H9 (cell line): ENCODE measurements around the gene ADAM8. TPM values are rescaled to one million over a fixed set of nuclear protein-coding genes. Genes with fewer than 3 reads are reported as not detected.

ENCODE experiments used
- DNase-seq: peaks from one replicate; pipeline ENCODE4 v3.0.0-alpha.2; 2017
- H2AFZ ChIP-seq: one replicate; pipeline ENCODE4 v1.6.1; 2013; ENCODE audit warnings: mild to moderate bottlenecking, low read length, control low read depth, moderate library complexity
- H2AK5ac ChIP-seq: 2 replicates; pipeline ENCODE4 v1.6.1; 2013; ENCODE audit warnings: low read length, control low read depth, mixed read lengths; ENCODE audit not compliant: insufficient read length
- H2BK120ac ChIP-seq: one replicate; pipeline ENCODE4 v1.6.1; 2013; ENCODE audit warnings: low read depth, mild to moderate bottlenecking, low read length, control low read depth, inconsistent platforms; ENCODE audit not compliant: poor library complexity, severe bottlenecking
- H2BK12ac ChIP-seq: 2 replicates; pipeline ENCODE4 v1.6.1; 2013; ENCODE audit warnings: low read length, control low read depth, mixed read lengths, low read depth; ENCODE audit not compliant: insufficient read length
- H2BK15ac ChIP-seq: 2 replicates; pipeline ENCODE4 v1.6.1; 2013; ENCODE audit warnings: low read depth, low read length, control low read depth
- H2BK20ac ChIP-seq: one replicate; pipeline ENCODE4 v1.6.1; 2013; ENCODE audit warnings: low read depth, mild to moderate bottlenecking, low read length, control low read depth, inconsistent platforms; ENCODE audit not compliant: poor library complexity, severe bottlenecking
- H2BK5ac ChIP-seq: 2 replicates; pipeline ENCODE4 v1.6.1; 2013; ENCODE audit warnings: low read length, control low read depth, mixed read lengths; ENCODE audit not compliant: insufficient read length
- H3K14ac ChIP-seq: 2 replicates; pipeline ENCODE4 v1.6.1; 2013; ENCODE audit warnings: low read length, control low read depth; ENCODE audit not compliant: insufficient read depth
- H3K18ac ChIP-seq: 2 replicates; pipeline ENCODE4 v1.6.1; 2013; ENCODE audit warnings: low read depth, mild to moderate bottlenecking, mixed read lengths, low read length, control low read depth; ENCODE audit not compliant: insufficient read length
- H3K23ac ChIP-seq: 2 replicates; pipeline ENCODE4 v1.6.1; 2013; ENCODE audit warnings: low read length, control low read depth, mixed read lengths, low read depth; ENCODE audit not compliant: insufficient read length
- H3K23me2 ChIP-seq: 2 replicates; pipeline ENCODE4 v1.6.1; 2013; ENCODE audit warnings: low read depth, mild to moderate bottlenecking, mixed read lengths, low read length, control low read depth; ENCODE audit not compliant: insufficient read length, poor library complexity, severe bottlenecking
- H3K27ac ChIP-seq: 2 replicates; pipeline ENCODE4 v1.5.1; 2013; ENCODE audit warnings: low read length, control low read depth, mixed read lengths, low read depth; ENCODE audit not compliant: insufficient read length
- H3K27me3 ChIP-seq: 2 replicates; pipeline ENCODE4 v1.6.1; 2013; ENCODE audit warnings: low read length, control low read depth, inconsistent platforms; ENCODE audit not compliant: insufficient read depth
- H3K4ac ChIP-seq: 2 replicates; pipeline ENCODE4 v1.6.1; 2013; ENCODE audit warnings: low read depth, mild to moderate bottlenecking, control low read depth, inconsistent platforms, low read length, moderate library complexity
- H3K4me1 ChIP-seq: 2 replicates; pipeline ENCODE4 v1.6.1; 2013; ENCODE audit warnings: low read length, control low read depth, inconsistent platforms; ENCODE audit not compliant: insufficient read depth
- H3K4me2 ChIP-seq: 2 replicates; pipeline ENCODE4 v1.6.1; 2013; ENCODE audit warnings: low read length, control low read depth, mixed read lengths; ENCODE audit not compliant: insufficient read length, insufficient read depth
- H3K56ac ChIP-seq: 2 replicates; pipeline ENCODE4 v1.6.1; 2013; ENCODE audit warnings: low read depth, mild to moderate bottlenecking, mixed read lengths, low read length, control low read depth; ENCODE audit not compliant: insufficient read length
- H3K79me1 ChIP-seq: 2 replicates; pipeline ENCODE4 v1.6.1; 2013; ENCODE audit warnings: low read depth, mild to moderate bottlenecking, moderate library complexity, low read length, control low read depth, inconsistent platforms; ENCODE audit not compliant: insufficient read depth, poor library complexity, severe bottlenecking
- H3K79me2 ChIP-seq: 2 replicates; pipeline ENCODE4 v1.6.1; 2013; ENCODE audit warnings: low read length, control low read depth, inconsistent platforms; ENCODE audit not compliant: insufficient read depth
- H3K9ac ChIP-seq: 2 replicates; pipeline ENCODE4 v1.6.1; 2013; ENCODE audit warnings: low read length, control low read depth, mixed read lengths; ENCODE audit not compliant: insufficient read length; ENCODE audit errors: extremely low read depth
- H3K9me3 ChIP-seq: one replicate; pipeline ENCODE4 v1.6.1; 2013; ENCODE audit warnings: low read depth, low read length, inconsistent platforms; ENCODE audit not compliant: control insufficient read depth
- H3T11ph ChIP-seq: one replicate; pipeline ENCODE4 v1.6.1; 2013; ENCODE audit warnings: mild to moderate bottlenecking, low read length, control low read depth, inconsistent platforms
- H4K20me1 ChIP-seq: one replicate; pipeline ENCODE4 v1.6.1; 2013; ENCODE audit not compliant: control insufficient read depth, insufficient read length, insufficient read depth
- H4K5ac ChIP-seq: 2 replicates; pipeline ENCODE4 v1.6.1; 2013; ENCODE audit warnings: low read depth, mild to moderate bottlenecking, mixed read lengths, low read length, control low read depth; ENCODE audit not compliant: insufficient read length
- H4K8ac ChIP-seq: replicated peaks from 2 replicates; pipeline ENCODE4 v1.6.1; 2013; ENCODE audit warnings: low read length, control low read depth, mixed read lengths, low read depth; ENCODE audit not compliant: insufficient read length
- H4K91ac ChIP-seq: 2 replicates; pipeline ENCODE4 v1.6.1; 2013; ENCODE audit warnings: low read depth, mild to moderate bottlenecking, moderate library complexity, mixed read lengths, low read length, control low read depth; ENCODE audit not compliant: insufficient read length
- H3K27ac Mint-ChIP-seq, 3 experiments: 2 replicates in 2 of 3; 3 replicates in 1 of 3; pipeline ENCODE4 v1.8.0; 2020 to 2021; ENCODE audit warnings: mixed read lengths in 3 of 3, mild to moderate bottlenecking in 1 of 3, moderate library complexity in 1 of 3
- H3K27me3 Mint-ChIP-seq: 2 replicates; pipeline ENCODE4 v1.8.0; 2021; ENCODE audit warnings: low read depth, mild to moderate bottlenecking, moderate library complexity, mixed read lengths
- H3K36me3 Mint-ChIP-seq, 3 experiments: 2 replicates in 2 of 3; 3 replicates in 1 of 3; pipeline ENCODE4 v1.8.0; 2020 to 2021; ENCODE audit warnings: low read depth in 3 of 3, mixed read lengths in 3 of 3; ENCODE audit not compliant: insufficient read depth in 1 of 3
- H3K4me1 Mint-ChIP-seq, 2 experiments: 2 replicates each; pipeline ENCODE4 v1.8.0; 2020; ENCODE audit warnings: mixed read lengths in 2 of 2
- H3K4me3 Mint-ChIP-seq, 2 experiments: 2 replicates in 1 of 2; 3 replicates in 1 of 2; pipeline ENCODE4 v1.8.0; 2020 to 2021; ENCODE audit warnings: mild to moderate bottlenecking in 2 of 2, mixed read lengths in 2 of 2, moderate library complexity in 1 of 2
- H3K9me3 Mint-ChIP-seq, 2 experiments: 2 replicates in 1 of 2; 3 replicates in 1 of 2; pipeline ENCODE4 v1.8.0; 2020; ENCODE audit warnings: mild to moderate bottlenecking in 2 of 2, mixed read lengths in 2 of 2, moderate library complexity in 1 of 2
- WGBS: extraction: QIAGEN DNeasy Blood & Tissue Kit; methylation state at CpG from one replicate; pipeline ENCODE4 v1.1.7; 2013; ENCODE audit warnings: missing lambda C conversion rate, low lambda C conversion rate, mixed read lengths; ENCODE audit not compliant: insufficient read length; ENCODE audit errors: extremely low coverage; 5-methylcytosine and 5-hydroxymethylcytosine counted together
- total RNA-seq: library from RNA; stranded (reverse); gene quantifications from 2 replicates; pipeline ENCODE4 v1.2.1, GENCODE V29; 2021
- TF ChIP-seq, protein P1 (sequence below): fragments of 200-600 bp; sonication (generic); conservative IDR thresholded peaks from 3 replicates; pipeline ENCODE4 v1.8.0; 2021; ENCODE audit warnings: antibody characterized with exemption, mild to moderate bottlenecking

ADAM8 gene
- total RNA-seq, 1 experiment from 2014 or later: 5.4 TPM

DNA sequence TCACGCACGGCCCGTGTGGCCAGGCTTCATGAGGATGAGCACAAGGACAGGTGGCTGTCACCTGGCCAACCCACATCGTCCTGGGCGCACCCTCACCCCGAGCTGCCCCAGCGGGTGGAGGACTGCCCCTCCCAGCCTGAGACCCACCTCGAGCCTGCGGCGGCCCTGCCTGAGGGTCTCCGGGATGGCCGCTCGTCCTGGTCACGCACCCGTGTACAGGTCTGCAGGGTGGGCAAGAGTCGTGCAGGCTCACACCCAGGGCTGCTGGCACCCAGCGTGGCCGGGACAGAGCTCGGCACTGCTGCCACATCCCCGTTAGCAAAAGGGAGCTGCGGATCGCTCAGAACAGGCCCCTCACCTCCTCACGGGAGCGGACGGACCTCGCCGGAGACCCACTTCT lies 61.1 kb downstream of the ADAM8 start:
- H2BK120ac ChIP-seq: no peak overlapping the region
- H3K27ac Mint-ChIP-seq: no peak overlapping the region
- H2AFZ ChIP-seq: no peak overlapping the region
- no peak overlapping the region for H3K14ac ChIP-seq
- no peak overlapping the region for H3K4me2 ChIP-seq
- H3K4ac ChIP-seq: no peak overlapping the region
- TF ChIP-seq, protein P1, sequence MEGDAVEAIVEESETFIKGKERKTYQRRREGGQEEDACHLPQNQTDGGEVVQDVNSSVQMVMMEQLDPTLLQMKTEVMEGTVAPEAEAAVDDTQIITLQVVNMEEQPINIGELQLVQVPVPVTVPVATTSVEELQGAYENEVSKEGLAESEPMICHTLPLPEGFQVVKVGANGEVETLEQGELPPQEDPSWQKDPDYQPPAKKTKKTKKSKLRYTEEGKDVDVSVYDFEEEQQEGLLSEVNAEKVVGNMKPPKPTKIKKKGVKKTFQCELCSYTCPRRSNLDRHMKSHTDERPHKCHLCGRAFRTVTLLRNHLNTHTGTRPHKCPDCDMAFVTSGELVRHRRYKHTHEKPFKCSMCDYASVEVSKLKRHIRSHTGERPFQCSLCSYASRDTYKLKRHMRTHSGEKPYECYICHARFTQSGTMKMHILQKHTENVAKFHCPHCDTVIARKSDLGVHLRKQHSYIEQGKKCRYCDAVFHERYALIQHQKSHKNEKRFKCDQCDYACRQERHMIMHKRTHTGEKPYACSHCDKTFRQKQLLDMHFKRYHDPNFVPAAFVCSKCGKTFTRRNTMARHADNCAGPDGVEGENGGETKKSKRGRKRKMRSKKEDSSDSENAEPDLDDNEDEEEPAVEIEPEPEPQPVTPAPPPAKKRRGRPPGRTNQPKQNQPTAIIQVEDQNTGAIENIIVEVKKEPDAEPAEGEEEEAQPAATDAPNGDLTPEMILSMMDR: no peak
- H3K79me1 ChIP-seq: no peaks in the 10 kb centered on the region
- H3K9me3 Mint-ChIP-seq: peaks cover 2 to 5% of the 10 kb centered on the region in 2 experiments; a peak in 2 of 5 replicates
- no peak overlapping the region for H2BK20ac ChIP-seq
- H3K4me1 ChIP-seq: no peaks in the 10 kb centered on the region
- H4K8ac ChIP-seq: no peak overlapping the region
- H3K23ac ChIP-seq: no peak overlapping the region
- H4K91ac ChIP-seq: no peak overlapping the region
- no peak overlapping the region for H2BK5ac ChIP-seq
- no peaks in the 10 kb centered on the region for H3K79me2 ChIP-seq
- no CpG with 5 or more reads among the region's 27 CpGs for WGBS
- no peak overlapping the region for H4K5ac ChIP-seq
- no peaks in the 10 kb centered on the region for H3K23me2 ChIP-seq
- H3K27me3 ChIP-seq: no peaks in the 10 kb centered on the region
- no peak overlapping the region for H3K18ac ChIP-seq
- no peak overlapping the region for H3K56ac ChIP-seq
- H3K9me3 ChIP-seq: no peaks in the 10 kb centered on the region
- DNase-seq: no peak
- H4K20me1 ChIP-seq: no peaks in the 10 kb centered on the region
- no peak overlapping the region for H3K9ac ChIP-seq
- H3T11ph ChIP-seq: no peak overlapping the region
- no peak overlapping the region for H2BK12ac ChIP-seq
- no peak overlapping the region for H2BK15ac ChIP-seq
- H3K4me1 Mint-ChIP-seq: peaks cover 7 to 16% of the 10 kb centered on the region in 2 experiments
- H3K27me3 Mint-ChIP-seq: peaks cover 3% of the 10 kb centered on the region
- no peak overlapping the region for H3K4me3 Mint-ChIP-seq
- no peak overlapping the region for H2AK5ac ChIP-seq
- H3K27ac ChIP-seq: no peak overlapping the region
- peaks cover 2 to 20% (median 12%) of the 10 kb centered on the region in 3 experiments; a peak in 5 of 7 replicates for H3K36me3 Mint-ChIP-seq
